ENCODE data around the gene FADS2.

DNA sequence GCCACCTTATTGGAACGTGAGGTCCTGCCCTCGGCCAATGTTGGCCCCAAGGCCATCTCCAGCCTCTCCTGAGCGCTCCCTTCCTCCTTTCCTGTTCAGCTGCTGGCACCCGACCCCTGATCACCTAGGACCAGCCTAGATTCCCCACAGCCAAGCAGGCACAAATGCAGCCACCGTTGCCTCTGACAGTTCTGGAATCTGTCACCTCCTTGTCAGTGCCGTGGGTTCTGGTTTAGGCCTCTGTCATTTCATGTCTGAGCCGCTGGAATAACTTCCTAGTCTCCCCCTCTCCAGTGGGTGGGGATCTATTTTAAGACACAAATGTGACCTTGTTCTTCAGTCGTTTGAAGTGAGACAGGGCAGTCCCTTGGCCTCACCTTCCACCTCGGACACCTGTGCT is 33.5 kb downstream of the FADS2 start:
- TF ChIP-seq, protein P1, sequence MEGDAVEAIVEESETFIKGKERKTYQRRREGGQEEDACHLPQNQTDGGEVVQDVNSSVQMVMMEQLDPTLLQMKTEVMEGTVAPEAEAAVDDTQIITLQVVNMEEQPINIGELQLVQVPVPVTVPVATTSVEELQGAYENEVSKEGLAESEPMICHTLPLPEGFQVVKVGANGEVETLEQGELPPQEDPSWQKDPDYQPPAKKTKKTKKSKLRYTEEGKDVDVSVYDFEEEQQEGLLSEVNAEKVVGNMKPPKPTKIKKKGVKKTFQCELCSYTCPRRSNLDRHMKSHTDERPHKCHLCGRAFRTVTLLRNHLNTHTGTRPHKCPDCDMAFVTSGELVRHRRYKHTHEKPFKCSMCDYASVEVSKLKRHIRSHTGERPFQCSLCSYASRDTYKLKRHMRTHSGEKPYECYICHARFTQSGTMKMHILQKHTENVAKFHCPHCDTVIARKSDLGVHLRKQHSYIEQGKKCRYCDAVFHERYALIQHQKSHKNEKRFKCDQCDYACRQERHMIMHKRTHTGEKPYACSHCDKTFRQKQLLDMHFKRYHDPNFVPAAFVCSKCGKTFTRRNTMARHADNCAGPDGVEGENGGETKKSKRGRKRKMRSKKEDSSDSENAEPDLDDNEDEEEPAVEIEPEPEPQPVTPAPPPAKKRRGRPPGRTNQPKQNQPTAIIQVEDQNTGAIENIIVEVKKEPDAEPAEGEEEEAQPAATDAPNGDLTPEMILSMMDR (IDR thresholded peaks at IDR 0.05; ENCODE audit: poor library complexity), result no peak
- no peak for TF ChIP-seq EZH2 (IDR thresholded peaks at IDR 0.05; ENCODE audit: borderline replicate concordance)
